ENCODE results near the gene MNX1.

The MNX1 gene

GRCh38 chr7:156956727-156957126 lies 53.7 kb downstream of the MNX1 start:
- Histone ChIP-seq H3K36me3 (ENCODE audit: control insufficient read depth, insufficient read depth, low read length) (peaks cover 29% of the 10 kb centered on the region), H3K4me1 (ENCODE audit: control insufficient read depth, insufficient read depth, low read length) (no peaks in the 10 kb centered on the region), H3K9ac (ENCODE audit: low read length) (no peak overlapping the region), H3K4me3 (ENCODE audit: low read length) (no peak overlapping the region), H3K27me3 (ENCODE audit: control insufficient read depth, insufficient read depth, low read length) (no peaks in the 10 kb centered on the region), H3K27ac (ENCODE audit: low read depth, low read length) (no peak overlapping the region)

- H3K36me3 ChIP-seq (ENCODE audit: control insufficient read depth, insufficient read depth, low read length) = peaks cover 18% of the 10 kb centered on the region
- H3K4me1 ChIP-seq (ENCODE audit: control insufficient read depth, insufficient read depth, low read length) = peaks cover 7% of the 10 kb centered on the region
- no peak overlapping the region for H3K4me3 ChIP-seq (ENCODE audit: low read length)
- no peaks in the 10 kb centered on the region for H3K27me3 ChIP-seq (ENCODE audit: control insufficient read depth, insufficient read depth, low read length)
- no peak overlapping the region for H3K9ac ChIP-seq (ENCODE audit: low read length)
- no peak overlapping the region for H3K27ac ChIP-seq (ENCODE audit: low read depth, low read length)
These were observed 55.5 kb downstream of the MNX1 start for GRCh38 chr7:156954941-156955340.

Data from rectal smooth muscle tissue (tissue), 1 donor.